ENCODE measurements around the gene RASL10A.

DNA sequence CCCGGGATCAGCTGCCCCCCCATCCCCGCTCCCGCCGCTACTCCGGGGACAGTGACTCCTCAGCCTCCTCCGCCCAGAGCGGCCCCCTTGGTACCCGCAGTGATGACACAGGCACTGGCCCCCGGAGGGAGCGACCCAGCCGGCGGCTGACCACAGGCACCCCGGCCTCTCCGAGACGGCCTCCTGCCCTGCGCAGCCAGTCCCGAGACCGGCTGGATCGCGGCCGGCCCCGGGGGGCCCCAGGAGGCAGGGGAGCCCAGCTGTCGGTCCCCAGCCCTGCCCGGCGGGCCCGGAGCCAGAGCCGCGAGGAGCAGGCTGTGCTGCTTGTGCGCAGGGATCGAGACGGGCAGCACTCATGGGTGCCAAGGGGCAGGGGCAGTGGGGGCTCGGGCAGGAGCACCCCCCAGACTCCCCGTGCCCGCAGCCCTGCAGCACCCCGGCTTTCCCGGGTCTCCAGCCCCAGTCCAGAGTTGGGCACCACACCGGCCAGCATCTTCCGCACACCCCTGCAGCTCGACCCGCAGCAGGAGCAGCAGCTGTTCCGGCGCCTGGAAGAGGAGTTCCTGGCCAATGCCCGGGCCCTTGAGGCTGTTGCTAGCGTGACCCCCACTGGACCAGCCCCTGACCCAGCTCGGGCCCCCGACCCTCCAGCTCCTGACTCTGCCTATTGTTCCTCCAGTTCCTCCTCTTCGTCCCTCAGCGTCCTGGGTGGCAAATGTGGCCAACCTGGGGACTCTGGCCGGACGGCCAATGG is 3.9 kb downstream of the RASL10A start:
- TF ChIP-seq POLR2AphosphoS5 (IDR thresholded peaks at IDR 0.05; ENCODE audit: borderline replicate concordance, low read depth, low read length) = no peak
- no peak for TF ChIP-seq EZH2 (IDR thresholded peaks at IDR 0.05)
- no peak for TF ChIP-seq FOXP2 (optimal IDR thresholded peaks at IDR 0.05; ENCODE audit: control extremely low read depth, extremely low read length, insufficient read depth)

Data from SK-N-MC (cell line).